GM21619 (cell line): Measurements from ENCODE around the gene SMAD2.
"Not testable (repeated sequence)": the region's sequence is repeated elsewhere in the genome, so short reads cannot be mapped to it uniquely, and the experiment has no call there.

ENCODE experiments used
- ATAC-seq: cut with Tn5 transposase; IDR thresholded peaks from one replicate; pipeline ENCODE4 v1.9.1; 2021; ENCODE audit not compliant: unreplicated experiment

Gene SMAD2

GRCh38 chr18:47930199-47930930, at the start of gene SMAD2:
SMAD2 (minus strand) TSS chr18:47930659; CDS start chr18:47896756, 33,903 bp downstream.
- ATAC-seq, result peak; percentile 48

DNA sequence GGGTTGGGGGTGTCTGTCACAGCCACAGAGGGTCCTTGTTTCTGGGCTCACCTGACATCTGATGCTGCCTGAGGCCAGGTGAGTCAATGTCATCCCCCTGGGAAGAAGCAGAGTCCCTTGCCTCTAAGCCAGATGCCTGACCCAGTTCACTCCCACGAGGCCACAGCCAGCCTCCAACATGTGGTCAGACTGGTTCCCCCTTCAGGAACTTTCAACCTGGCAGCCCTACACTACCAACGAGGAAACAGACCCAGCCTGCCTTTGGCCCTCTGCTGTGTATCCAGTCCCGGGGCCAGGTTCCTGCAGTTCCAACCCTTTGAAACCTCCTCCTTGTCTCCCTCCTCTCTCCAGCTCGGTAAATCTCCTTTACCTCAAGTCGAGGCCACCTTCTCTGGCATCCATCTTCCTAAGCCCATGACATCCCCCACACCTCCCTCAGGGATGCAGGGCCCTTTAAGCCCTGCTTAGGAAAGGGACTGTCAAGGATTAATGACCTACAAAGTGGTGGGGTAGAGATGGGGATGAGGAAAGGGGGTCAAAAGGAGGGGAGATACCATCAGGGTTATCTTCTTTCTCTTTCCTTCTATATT, 49.2 kb upstream of the SMAD2 start:
- ATAC-seq, result no peak

DNA sequence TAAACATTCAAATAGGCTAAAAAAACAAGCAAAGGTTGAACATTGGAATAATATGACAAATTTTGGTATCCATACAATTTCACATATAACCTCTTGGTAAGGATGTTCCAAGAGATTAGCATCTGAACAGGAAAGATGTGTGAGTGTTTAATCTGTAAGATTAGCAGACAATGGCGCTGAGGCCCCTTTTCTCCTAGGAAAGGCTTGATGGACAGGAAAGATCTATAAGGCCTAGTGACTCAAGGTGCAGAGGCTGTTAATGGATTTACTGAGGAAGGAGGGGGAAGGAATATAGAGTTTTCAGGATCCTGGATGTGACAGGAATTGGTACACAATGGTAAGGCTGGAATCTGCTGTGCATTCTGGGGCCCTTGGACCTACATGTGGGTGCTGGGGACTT, 48.1 kb upstream of the SMAD2 start:
- ATAC-seq, result no peak

GRCh38 chr18:47978141-47978540, 47.7 kb upstream of the SMAD2 start:
- ATAC-seq, result no peak

GRCh38 chr18:47975701-47976100, 45.2 kb upstream of the SMAD2 start:
- ATAC-seq, result no peak

DNA sequence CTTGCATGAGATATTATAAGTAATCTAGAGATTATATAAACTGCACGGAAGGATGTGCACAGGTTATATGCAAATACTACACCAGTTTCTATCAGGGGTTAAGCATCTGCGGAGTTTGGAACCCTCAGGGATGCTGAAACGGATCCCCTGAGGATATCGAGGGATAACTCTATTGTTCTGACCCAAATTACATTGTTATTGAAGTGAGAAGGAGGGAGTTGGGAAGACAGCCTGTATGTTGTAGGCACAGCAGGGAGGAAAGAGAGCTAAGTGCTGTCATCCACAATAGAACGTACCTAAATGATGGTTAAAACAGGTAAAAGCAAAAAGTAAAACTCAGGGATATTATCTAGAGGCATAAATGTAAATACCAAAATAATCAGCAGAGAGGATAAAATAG, 44.6 kb upstream of the SMAD2 start:
- no peak for ATAC-seq

- ATAC-seq, result no peak
Measured at GRCh38 chr18:47970664-47971531, 40.4 kb upstream of the SMAD2 start.

- ATAC-seq, result no peak
Measured at GRCh38 chr18:47969816-47970215, 39.4 kb upstream of the SMAD2 start.

DNA sequence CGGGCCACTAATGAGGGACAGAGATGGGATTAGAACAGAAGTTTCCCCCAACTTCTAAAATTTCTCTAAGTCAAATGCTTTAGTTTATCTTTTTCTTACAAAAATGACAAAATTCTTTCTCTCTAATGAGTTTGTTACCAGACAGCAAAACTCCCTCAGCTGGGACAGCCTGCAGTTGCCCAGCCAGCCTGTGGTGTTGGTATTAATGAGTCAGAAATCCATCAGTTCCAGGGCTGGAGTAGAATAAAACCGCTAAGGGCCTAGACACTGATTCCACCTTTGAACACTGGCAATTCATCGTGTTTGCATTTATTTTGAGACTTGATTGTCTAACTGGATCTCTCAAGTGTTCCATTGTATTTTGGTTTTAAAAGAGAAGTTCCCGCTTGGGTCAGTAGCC, 38.3 kb upstream of the SMAD2 start:
- no peak for ATAC-seq

DNA sequence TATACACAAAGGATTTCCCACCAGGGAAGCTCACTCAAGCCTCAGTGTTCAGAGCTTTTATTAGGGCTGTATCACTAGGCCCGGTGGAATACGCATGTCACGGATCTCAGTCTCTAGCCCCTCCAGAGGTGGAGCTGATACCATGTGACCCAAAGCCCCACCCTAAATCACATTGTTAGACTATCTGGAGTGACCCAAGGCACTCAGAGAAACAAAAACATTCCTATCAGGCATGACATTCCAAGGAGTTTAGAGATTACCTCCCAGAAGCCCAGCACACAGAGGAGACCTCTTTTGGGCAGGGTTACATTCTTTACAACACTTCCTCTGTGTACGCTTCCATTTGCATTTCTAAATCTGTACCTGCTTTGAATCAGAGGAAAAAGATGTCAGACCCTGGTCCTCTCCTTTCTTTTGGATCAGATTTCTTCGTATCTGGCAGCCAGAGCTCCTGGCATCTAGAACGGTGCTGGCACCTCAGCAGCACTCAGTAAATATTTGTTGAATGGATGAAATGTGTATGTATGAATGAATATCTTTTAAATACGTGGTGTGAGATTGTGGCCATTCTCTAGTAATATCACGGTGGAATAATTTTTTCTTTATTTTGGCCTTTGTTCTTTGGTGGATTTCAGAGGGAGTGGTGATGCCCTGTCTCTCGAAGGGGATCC, 37.7 kb upstream of the SMAD2 start:
- ATAC-seq, result no peak

- no peak for ATAC-seq
Measured at GRCh38 chr18:47964053-47964452, 33.6 kb upstream of the SMAD2 start.

GRCh38 chr18:47961003-47961402, 30.5 kb upstream of the SMAD2 start:
- ATAC-seq, result not testable (repeated sequence)

DNA sequence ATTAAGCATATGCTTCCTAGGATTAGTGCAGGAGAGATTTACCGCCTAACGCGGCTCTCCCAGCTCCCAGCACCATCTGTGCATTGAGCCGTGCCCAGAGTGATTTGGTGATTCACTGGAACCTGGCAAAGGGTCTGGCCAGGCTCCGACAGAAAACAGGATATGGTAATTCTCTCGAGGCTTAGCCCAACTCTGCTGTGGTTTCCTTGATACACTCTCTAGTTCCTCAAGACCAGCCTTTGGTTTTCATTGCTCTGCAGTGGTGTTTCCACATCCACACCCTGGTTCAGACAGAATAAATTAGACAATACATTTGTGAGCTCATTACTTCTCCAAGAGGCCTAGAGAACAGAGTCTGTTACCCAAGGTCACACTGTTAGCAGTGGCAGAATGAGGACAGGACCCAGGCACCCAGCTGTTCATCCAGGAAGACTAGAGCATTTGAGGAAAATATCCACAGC, 23.0 kb upstream of the SMAD2 start:
- peak; percentile 97 for ATAC-seq

GRCh38 chr18:47950511-47950910, 20.1 kb upstream of the SMAD2 start:
- no peak for ATAC-seq

GRCh38 chr18:47949202-47949601, 18.7 kb upstream of the SMAD2 start:
- no peak for ATAC-seq

DNA sequence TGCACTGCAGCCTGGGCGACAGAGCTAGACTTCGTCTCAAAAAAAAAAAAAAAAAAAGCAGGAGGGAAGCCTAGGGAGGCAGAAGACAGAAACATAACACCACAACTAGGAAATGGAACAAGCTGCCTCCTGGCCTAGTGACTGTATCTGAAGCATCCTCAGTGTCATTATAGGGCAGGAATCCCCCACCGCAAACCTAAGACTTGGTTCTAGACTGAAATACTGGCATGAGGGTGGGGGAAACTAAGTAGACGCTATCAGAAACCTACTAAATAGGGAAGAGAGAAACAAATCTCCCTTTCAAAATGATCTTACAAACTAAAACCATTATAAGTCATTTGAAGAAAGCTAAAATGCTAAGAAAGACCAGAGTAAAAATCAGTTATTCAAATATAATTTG, 16.4 kb upstream of the SMAD2 start:
- ATAC-seq, result no peak

GRCh38 chr18:47944972-47945852, 14.8 kb upstream of the SMAD2 start:
- ATAC-seq, result peak; percentile 56

DNA sequence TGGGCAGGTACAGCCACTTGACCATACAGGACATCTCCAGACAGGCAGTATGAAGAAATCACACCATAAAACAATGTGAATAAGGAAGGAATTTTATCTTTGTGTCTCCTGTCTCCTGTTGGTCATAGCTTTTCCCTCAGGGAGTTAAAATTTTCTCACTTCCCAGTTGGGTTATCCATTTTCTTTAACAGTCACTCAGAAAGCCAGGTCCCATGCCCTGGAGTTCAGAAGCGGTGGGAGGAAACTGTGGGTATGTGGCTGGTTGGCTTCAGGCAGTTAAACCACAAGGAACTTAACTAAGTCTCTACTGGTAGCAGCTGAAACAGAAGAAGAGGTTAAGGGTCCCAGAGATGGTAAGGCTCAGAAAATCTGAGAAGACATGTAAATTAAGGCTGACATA, 6.5 kb upstream of the SMAD2 start:
- ATAC-seq, result no peak

- ATAC-seq, result no peak
Measured at GRCh38 chr18:47935321-47936055, 5.0 kb upstream of the SMAD2 start.

- ATAC-seq, result no peak
Measured at GRCh38 chr18:47932603-47933002, 2.1 kb upstream of the SMAD2 start.
